GM12891 (cell line): ENCODE data around the gene PBRM1.

Experiments used
- PAX5 ChIP-seq: IDR thresholded peaks from 2 replicates; pipeline ENCODE4 v1.6.1; 2011; ENCODE audit warnings: low read length, moderate library complexity, mild to moderate bottlenecking; ENCODE audit not compliant: insufficient read depth, severe bottlenecking
- POLR2A ChIP-seq: IDR thresholded peaks from 2 replicates; pipeline ENCODE4 v1.6.1; 2011; ENCODE audit warnings: low read depth, low read length, control low read depth
- POLR2AphosphoS5 ChIP-seq: IDR thresholded peaks from 2 replicates; pipeline ENCODE4 v1.6.1; 2011; ENCODE audit warnings: low read depth, low read length, control low read depth
- TAF1 ChIP-seq: IDR thresholded peaks from 2 replicates; pipeline ENCODE4 v1.6.1; 2011; ENCODE audit warnings: low read depth, low read length, control low read depth

DNA sequence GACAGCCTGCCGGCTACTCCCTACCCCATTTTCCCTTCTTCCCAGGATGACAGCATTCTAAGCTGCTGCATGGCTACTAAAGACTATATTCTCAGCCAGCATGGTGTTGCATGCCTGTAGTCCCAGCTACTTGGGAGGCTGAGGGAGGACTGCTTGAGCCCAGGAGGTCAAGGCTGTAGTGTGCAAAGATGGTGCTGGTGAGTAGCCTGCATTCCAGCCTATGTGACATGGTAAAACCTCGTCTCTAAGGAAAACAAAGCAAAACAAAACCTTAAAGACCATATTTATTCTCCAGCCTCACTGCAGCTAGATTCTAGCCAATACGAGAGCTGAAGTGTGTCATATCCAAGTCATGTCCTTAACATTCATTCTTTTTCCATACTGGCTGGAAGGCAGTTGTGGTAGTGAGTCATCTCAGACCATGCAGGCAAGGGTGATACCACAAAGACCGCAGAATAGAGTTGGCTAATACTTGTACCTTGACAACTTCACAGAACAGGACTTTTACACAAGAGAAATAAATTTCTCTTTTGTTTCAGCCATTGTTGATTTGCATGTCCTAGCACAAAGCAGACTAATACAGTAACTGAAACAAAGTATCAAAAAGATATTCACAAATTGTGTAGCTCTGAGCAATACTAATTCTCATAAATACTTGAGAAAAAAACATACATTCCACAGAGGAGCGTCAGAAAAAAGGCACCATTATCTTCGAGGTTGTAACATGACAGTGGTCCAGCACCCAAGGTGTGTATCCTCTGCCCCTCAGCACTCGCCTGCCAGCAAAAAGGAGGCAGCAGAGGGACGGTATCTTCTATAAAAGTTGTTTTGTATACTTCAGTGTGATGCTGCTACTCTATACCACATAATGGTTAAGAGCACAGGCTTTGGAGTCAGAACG is 14.8 kb downstream of the PBRM1 start:
- TF ChIP-seq POLR2AphosphoS5: no peak
- no peak for TF ChIP-seq POLR2A
- no peak for TF ChIP-seq TAF1
- TF ChIP-seq PAX5: no peak
